K562 (cell line): Measurements from ENCODE around the gene RNF207. TPM values are rescaled to one million over a fixed set of nuclear protein-coding genes. Genes with fewer than 3 reads are reported as not detected.

Source experiments
- ARID1B ChIP-seq: fragments of 450-650 bp; IDR thresholded peaks from 2 replicates; pipeline ENCODE4 v1.6.1; 2016; ENCODE audit warnings: antibody characterized with exemption, mild to moderate bottlenecking, inconsistent platforms
- EZH2 ChIP-seq: IDR thresholded peaks from 2 replicates; pipeline ENCODE4 v1.6.1; 2012; ENCODE audit warnings: low read depth, mild to moderate bottlenecking, inconsistent platforms, low read length, borderline replicate concordance
- FOS ChIP-seq: IDR thresholded peaks from 3 replicates; pipeline ENCODE4 v1.6.1; 2011; ENCODE audit not compliant: insufficient read length; ENCODE audit errors: extremely low read depth
- IFI16 ChIP-seq: fragments of 250-450 bp; sonication (Bioruptor Pico); IDR thresholded peaks from 2 replicates; pipeline ENCODE4 v2.1.2; 2022; ENCODE audit warnings: mild to moderate bottlenecking, inconsistent platforms
- NFRKB ChIP-seq: fragments of 450-650 bp; IDR thresholded peaks from 2 replicates; pipeline ENCODE4 v1.6.1; 2016; ENCODE audit warnings: low read depth
- NR2C1 ChIP-seq, 2 experiments: fragments of 450-650 bp; IDR thresholded peaks; 2 replicates each; pipeline ENCODE4 v1.6.1; 2017; ENCODE audit warnings: mild to moderate bottlenecking in 2 of 2, antibody characterized with exemption in 1 of 2, inconsistent platforms in 1 of 2, missing compliant biosample characterization in 1 of 2, missing genetic modification characterization in 1 of 2
- SIRT6 ChIP-seq: IDR thresholded peaks from one replicate; pipeline ENCODE4 v1.6.1; 2012; ENCODE audit warnings: low read depth, mild to moderate bottlenecking, control low read depth, inconsistent platforms, low read length, moderate library complexity
- SRSF1 ChIP-seq: fragments of 200-400 bp; formaldehyde crosslinking; IDR thresholded peaks from 2 replicates; pipeline ENCODE4 v1.6.1; 2017; ENCODE audit warnings: mild to moderate bottlenecking, low read depth, low read length, moderate library complexity
- TRIM24 ChIP-seq, 2 experiments: fragments of 450-650 bp; IDR thresholded peaks; 2 replicates each; pipeline ENCODE4 v1.6.1; 2016
- U2AF1 ChIP-seq: fragments of 200-400 bp; formaldehyde crosslinking; optimal IDR thresholded peaks from 2 replicates; pipeline ENCODE3; 2017; ENCODE audit warnings: mild to moderate bottlenecking, low read depth, low read length, moderate library complexity
- ZNF143 ChIP-seq: sonication (generic); formaldehyde crosslinking; IDR thresholded peaks from 2 replicates; pipeline ENCODE4 v1.9.0; 2022; ENCODE audit warnings: mild to moderate bottlenecking, missing genetic modification reagents
- ZNF175 ChIP-seq: fragments of 200-800 bp; sonication (Bioruptor generic); IDR thresholded peaks from 2 replicates; pipeline ENCODE4 v1.6.1; 2016; ENCODE audit warnings: low read depth, mild to moderate bottlenecking, missing genetic modification characterization, missing compliant biosample characterization
- ZNF282 ChIP-seq: sonication (generic); formaldehyde crosslinking; IDR thresholded peaks from 2 replicates; pipeline ENCODE4 v1.8.1; 2023; ENCODE audit warnings: missing genetic modification reagents
- polyA plus RNA-seq, 8 experiments: library from polyadenylated mRNA; depleted of rRNA in 4 of 8; stranded (reverse) in 5 of 8; unstranded in 3 of 8; fragments of >200 nt; fragmentation: Nextera tagmentation in 2 of 8; fragmentation: Illumina TruSeq in 1 of 8; extraction: Ambion mirVana in 2 of 8; extraction: Trizol in 1 of 8; gene quantifications; 2 replicates each; pipeline versions ENCODE4 v1.2.1 to v1.2.3, GENCODE V29; 2011 to 2014; ENCODE audit warnings: inconsistent platforms in 1 of 8, missing spikeins in 1 of 8
- total RNA-seq, 7 experiments: library from RNA; depleted of rRNA in 6 of 7; stranded (reverse); fragments of >200 nt in 6 of 7; fragmentation: Illumina TruSeq in 2 of 7; extraction: Trizol in 2 of 7; gene quantifications; 2 replicates each; pipeline versions ENCODE4 v1.2.1 to v1.2.3, GENCODE V29; 2011 to 2021; ENCODE audit warnings: low replicate concordance in 1 of 7
- TF ChIP-seq, protein P1 (sequence below): fragments of 200-400 bp; formaldehyde crosslinking; IDR thresholded peaks from 2 replicates; pipeline ENCODE4 v1.6.1; 2017; ENCODE audit warnings: mild to moderate bottlenecking, low read depth, low read length, moderate library complexity
- TF ChIP-seq, protein P2 (sequence below), 3 experiments: fragments of 200-800 bp in 1 of 3; sonication (Bioruptor generic) in 1 of 3; sonication (generic) in 1 of 3; formaldehyde crosslinking in 1 of 3; IDR thresholded peaks; 2 replicates each; pipeline versions ENCODE4 v1.6.1 to v1.8.0; 2016 to 2022; ENCODE audit warnings: mild to moderate bottlenecking in 2 of 3, missing compliant biosample characterization in 2 of 3, missing genetic modification characterization in 2 of 3, missing genetic modification reagents in 1 of 3
- TF ChIP-seq, protein P3 (sequence below), 2 experiments: fragments of 150-350 bp in 1 of 2; IDR thresholded peaks; 2 replicates each; pipeline ENCODE4 v1.6.1; 2012 to 2016; ENCODE audit warnings: low read depth in 2 of 2, low read length in 2 of 2, mild to moderate bottlenecking in 1 of 2, moderate library complexity in 1 of 2
- TF ChIP-seq, protein P4 (sequence below): fragments of 250-450 bp; sonication (Bioruptor Pico); IDR thresholded peaks from 2 replicates; pipeline ENCODE4 v1.8.0; 2021; ENCODE audit warnings: mild to moderate bottlenecking, moderate library complexity
- TF ChIP-seq, protein P5 (sequence below): fragments of 450-650 bp; IDR thresholded peaks from 2 replicates; pipeline ENCODE4 v1.6.1; 2016; ENCODE audit warnings: antibody characterized with exemption

The RNF207 gene
- total and polyA plus RNA-seq, 9 of the 15 experiments (the other 6 are each of a cell fraction or from before 2014, with no cell fraction given): 2.7 to 30.6 (median 12.9) TPM

- TF ChIP-seq, protein P1, sequence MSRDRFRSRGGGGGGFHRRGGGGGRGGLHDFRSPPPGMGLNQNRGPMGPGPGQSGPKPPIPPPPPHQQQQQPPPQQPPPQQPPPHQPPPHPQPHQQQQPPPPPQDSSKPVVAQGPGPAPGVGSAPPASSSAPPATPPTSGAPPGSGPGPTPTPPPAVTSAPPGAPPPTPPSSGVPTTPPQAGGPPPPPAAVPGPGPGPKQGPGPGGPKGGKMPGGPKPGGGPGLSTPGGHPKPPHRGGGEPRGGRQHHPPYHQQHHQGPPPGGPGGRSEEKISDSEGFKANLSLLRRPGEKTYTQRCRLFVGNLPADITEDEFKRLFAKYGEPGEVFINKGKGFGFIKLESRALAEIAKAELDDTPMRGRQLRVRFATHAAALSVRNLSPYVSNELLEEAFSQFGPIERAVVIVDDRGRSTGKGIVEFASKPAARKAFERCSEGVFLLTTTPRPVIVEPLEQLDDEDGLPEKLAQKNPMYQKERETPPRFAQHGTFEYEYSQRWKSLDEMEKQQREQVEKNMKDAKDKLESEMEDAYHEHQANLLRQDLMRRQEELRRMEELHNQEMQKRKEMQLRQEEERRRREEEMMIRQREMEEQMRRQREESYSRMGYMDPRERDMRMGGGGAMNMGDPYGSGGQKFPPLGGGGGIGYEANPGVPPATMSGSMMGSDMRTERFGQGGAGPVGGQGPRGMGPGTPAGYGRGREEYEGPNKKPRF: no peak
- TF ChIP-seq NFRKB: no peak
- TF ChIP-seq SIRT6: no peak
- no peak for TF ChIP-seq ZNF175 (CRISPR knock-in tag)
- TF ChIP-seq, protein P2, sequence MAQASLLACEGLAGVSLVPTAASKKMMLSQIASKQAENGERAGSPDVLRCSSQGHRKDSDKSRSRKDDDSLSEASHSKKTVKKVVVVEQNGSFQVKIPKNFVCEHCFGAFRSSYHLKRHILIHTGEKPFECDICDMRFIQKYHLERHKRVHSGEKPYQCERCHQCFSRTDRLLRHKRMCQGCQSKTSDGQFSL (CRISPR knock-in tag; IDR thresholded peaks at IDR 0.05): no peak
- TF ChIP-seq, protein P2 (tag; IDR thresholded peaks at IDR 0.05): no peak
- no peak for TF ChIP-seq EZH2
- no peak for TF ChIP-seq SRSF1
- TF ChIP-seq ZNF282 (CRISPR knock-in tag): no peak
- TF ChIP-seq NR2C1 (IDR thresholded peaks at IDR 0.05): no peak
- no peak for TF ChIP-seq NR2C1 (tag; IDR thresholded peaks at IDR 0.05)
- TF ChIP-seq U2AF1: no peak
- peak; percentile 62 for TF ChIP-seq ARID1B
- TF ChIP-seq, protein P3, sequence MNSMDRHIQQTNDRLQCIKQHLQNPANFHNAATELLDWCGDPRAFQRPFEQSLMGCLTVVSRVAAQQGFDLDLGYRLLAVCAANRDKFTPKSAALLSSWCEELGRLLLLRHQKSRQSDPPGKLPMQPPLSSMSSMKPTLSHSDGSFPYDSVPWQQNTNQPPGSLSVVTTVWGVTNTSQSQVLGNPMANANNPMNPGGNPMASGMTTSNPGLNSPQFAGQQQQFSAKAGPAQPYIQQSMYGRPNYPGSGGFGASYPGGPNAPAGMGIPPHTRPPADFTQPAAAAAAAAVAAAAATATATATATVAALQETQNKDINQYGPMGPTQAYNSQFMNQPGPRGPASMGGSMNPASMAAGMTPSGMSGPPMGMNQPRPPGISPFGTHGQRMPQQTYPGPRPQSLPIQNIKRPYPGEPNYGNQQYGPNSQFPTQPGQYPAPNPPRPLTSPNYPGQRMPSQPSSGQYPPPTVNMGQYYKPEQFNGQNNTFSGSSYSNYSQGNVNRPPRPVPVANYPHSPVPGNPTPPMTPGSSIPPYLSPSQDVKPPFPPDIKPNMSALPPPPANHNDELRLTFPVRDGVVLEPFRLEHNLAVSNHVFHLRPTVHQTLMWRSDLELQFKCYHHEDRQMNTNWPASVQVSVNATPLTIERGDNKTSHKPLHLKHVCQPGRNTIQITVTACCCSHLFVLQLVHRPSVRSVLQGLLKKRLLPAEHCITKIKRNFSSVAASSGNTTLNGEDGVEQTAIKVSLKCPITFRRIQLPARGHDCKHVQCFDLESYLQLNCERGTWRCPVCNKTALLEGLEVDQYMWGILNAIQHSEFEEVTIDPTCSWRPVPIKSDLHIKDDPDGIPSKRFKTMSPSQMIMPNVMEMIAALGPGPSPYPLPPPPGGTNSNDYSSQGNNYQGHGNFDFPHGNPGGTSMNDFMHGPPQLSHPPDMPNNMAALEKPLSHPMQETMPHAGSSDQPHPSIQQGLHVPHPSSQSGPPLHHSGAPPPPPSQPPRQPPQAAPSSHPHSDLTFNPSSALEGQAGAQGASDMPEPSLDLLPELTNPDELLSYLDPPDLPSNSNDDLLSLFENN (IDR thresholded peaks at IDR 0.05; ENCODE audit: low read depth in 2 of 2, low read length in 2 of 2): no peak
- TF ChIP-seq, protein P4, sequence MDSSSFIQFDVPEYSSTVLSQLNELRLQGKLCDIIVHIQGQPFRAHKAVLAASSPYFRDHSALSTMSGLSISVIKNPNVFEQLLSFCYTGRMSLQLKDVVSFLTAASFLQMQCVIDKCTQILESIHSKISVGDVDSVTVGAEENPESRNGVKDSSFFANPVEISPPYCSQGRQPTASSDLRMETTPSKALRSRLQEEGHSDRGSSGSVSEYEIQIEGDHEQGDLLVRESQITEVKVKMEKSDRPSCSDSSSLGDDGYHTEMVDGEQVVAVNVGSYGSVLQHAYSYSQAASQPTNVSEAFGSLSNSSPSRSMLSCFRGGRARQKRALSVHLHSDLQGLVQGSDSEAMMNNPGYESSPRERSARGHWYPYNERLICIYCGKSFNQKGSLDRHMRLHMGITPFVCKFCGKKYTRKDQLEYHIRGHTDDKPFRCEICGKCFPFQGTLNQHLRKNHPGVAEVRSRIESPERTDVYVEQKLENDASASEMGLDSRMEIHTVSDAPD: no peak
- TF ChIP-seq ZNF143 (CRISPR knock-in tag): no peak
- no peak for TF ChIP-seq IFI16 (CRISPR knock-in tag)
- peak; percentile 22 for TF ChIP-seq FOS
- TF ChIP-seq, protein P5, sequence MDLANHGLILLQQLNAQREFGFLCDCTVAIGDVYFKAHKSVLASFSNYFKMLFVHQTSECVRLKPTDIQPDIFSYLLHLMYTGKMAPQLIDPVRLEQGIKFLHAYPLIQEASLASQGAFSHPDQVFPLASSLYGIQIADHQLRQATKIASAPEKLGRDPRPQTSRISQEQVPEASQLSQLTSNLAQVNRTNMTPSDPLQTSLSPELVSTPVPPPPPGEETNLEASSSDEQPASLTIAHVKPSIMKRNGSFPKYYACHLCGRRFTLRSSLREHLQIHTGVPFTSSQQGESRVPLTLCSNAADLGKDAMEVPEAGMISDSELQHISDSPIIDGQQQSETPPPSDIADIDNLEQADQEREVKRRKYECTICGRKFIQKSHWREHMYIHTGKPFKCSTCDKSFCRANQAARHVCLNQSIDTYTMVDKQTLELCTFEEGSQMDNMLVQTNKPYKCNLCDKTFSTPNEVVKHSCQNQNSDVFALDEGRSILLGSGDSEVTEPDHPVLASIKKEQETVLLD: no peak
- no peak for TF ChIP-seq TRIM24 (IDR thresholded peaks at IDR 0.05)
Measured at GRCh38 chr1:6157528-6158174, 48.3 kb upstream of the RNF207 start (continued).
